Right lobe of liver (tissue), 6 donors: Measurements from ENCODE around the gene NPEPL1. TPM values are rescaled to one million over a fixed set of nuclear protein-coding genes. Genes with fewer than 3 reads are reported as not detected.

Source experiments
- ATAC-seq, 4 donors: fragments of 200-7000 bp; cut with Tn5 transposase; one replicate each; pipeline ENCODE4 v1.9.1; 2020; ENCODE audit warnings: mild to moderate bottlenecking in 4 of 4, moderate library complexity in 4 of 4
- DNase-seq, 3 donors: peaks; one replicate each; pipeline ENCODE4 v3.0.0-alpha.2; 2020
- H3K27ac ChIP-seq, 3 donors: fragments of 200-600 bp; one replicate each; pipeline ENCODE4 v1.8.0; 2022
- H3K27me3 ChIP-seq, 2 donors: fragments of 200-600 bp; one replicate each; pipeline ENCODE4 v1.8.0; 2022
- H3K36me3 ChIP-seq, 4 donors: fragments of 200-600 bp; sonication (generic) in 1 of 4; one replicate each; pipeline versions ENCODE4 v1.5.1 to v1.8.0; 2017 to 2022; ENCODE audit warnings: control low read depth in 1 of 4
- H3K4me1 ChIP-seq, 4 donors: fragments of 200-600 bp; sonication (generic) in 1 of 4; one replicate each; pipeline versions ENCODE4 v1.5.1 to v1.8.0; 2017 to 2022; ENCODE audit warnings: control low read depth in 1 of 4
- H3K4me3 ChIP-seq, 3 donors: fragments of 200-600 bp; one replicate each; pipeline ENCODE4 v1.8.0; 2022
- H3K9me3 ChIP-seq, 4 donors: fragments of 200-600 bp; sonication (generic) in 1 of 4; one replicate each; pipeline versions ENCODE4 v1.5.1 to v1.8.0; 2017 to 2022; ENCODE audit warnings: control low read depth in 1 of 4
- CTCF ChIP-seq, 4 donors: fragments of 200-600 bp in 3 of 4; fragments of 450-650 bp in 1 of 4; IDR thresholded peaks; one replicate each; pipeline versions ENCODE4 v1.5.1 to v1.8.0; 2016 to 2022; ENCODE audit warnings: antibody characterized with exemption in 4 of 4, mild to moderate bottlenecking in 2 of 4
- POLR2A ChIP-seq: fragments of 450-650 bp; IDR thresholded peaks from one replicate; pipeline ENCODE4 v1.6.1; 2017; ENCODE audit warnings: antibody characterized with exemption, mild to moderate bottlenecking
- WGBS: methylation state at CpG from one replicate; pipeline ENCODE4 v1.1.6; 2018; ENCODE audit warnings: low coverage, low lambda C conversion rate; ENCODE audit not compliant: insufficient coverage; ENCODE audit errors: missing lambda C conversion rate; 5-methylcytosine and 5-hydroxymethylcytosine counted together
- intact Hi-C, 2 donors: fragments of 100-400 bp; cut with DNase I; formaldehyde crosslinking; loops; one replicate each; pipeline versions ENCODE4 v1.11.2 to v1.14.1; 2022
- total RNA-seq, 6 experiments: library from RNA; depleted of rRNA in 2 of 6; stranded (reverse); fragments of >200 nt in 2 of 6; fragmentation: NEBNext Ultra II Directional in 3 of 6; extraction: Animal tissue kit (Norgen Biotek cat#: 25700) in 3 of 6; gene quantifications; one replicate each; pipeline versions ENCODE4 v1.1.0 to v1.2.4, GENCODE V29; 2016 to 2023
- donor health status: DM: no; HTN: yes; CAD: no.
- donor health status: DM: no; HTN: no; CAD: no.
- donor health status: DM: no; HTN: no; CAD: no.
- donor health status: DM: no; HTN: yes; CAD: no.
- donor health status: DM: no; HTN: yes; CAD: no.

The NPEPL1 gene
- total RNA-seq, 6 experiments from 2014 or later = 7.7 to 13.9 (median 10.1) TPM

DNA sequence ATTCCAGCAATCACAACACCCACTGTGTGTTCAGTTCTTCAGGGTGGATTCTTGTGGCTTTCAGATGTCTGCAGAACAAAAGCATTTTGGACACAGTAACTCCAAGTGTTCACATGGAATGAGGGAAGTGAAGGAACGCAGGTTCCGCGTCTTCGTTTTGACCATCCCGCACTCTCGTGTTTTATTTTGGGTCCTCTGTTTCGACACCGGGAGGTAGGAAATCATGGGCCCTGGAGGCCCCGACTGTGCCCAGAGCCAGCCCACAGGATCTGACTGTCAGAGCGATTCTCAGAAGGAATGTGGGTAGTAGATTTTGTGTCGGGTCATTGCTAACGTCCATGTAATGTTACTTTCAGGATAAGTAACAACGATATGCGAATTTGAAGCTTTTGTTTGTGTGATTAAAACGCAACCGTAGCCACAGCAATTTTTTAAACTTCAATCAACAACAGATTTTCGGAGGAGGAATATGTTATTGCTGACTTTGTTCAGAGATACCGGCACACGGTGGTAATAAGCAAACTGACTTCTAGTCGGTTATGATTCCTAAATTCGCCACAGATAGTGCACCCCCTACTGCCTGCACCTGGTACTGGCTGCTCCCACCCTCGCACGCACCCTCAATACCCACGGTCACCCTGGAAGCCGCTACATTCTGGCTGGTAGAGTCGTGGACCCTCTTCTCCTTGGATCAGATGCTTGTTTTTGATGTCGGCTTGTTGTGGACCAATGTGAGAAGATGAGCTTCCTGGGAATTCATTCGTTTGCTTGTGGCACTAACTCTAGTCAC, 10.5 kb downstream of the NPEPL1 start:
- 91% methylated on average over 26 of the region's 28 CpGs for WGBS
- Histone ChIP-seq H3K4me3 (no peak overlapping the region), H3K9me3 (no peaks in the 10 kb centered on the region), H3K27me3 (no peaks in the 10 kb centered on the region), H3K36me3 (peaks cover 0 to 16% (median 0%) of the 10 kb centered on the region in 4 donors), H3K27ac (no peak overlapping the region), H3K4me1 (no peaks in the 10 kb centered on the region)
- TF ChIP-seq CTCF (IDR thresholded peaks at IDR 0.05) (peak in 2 of 4 donors; percentile 13 to 14), POLR2A (no peak)
- ATAC-seq = no peak
- peak in 1 of 3 donors; percentile 24 for DNase-seq
- intact Hi-C loops = no loop called here

DNA sequence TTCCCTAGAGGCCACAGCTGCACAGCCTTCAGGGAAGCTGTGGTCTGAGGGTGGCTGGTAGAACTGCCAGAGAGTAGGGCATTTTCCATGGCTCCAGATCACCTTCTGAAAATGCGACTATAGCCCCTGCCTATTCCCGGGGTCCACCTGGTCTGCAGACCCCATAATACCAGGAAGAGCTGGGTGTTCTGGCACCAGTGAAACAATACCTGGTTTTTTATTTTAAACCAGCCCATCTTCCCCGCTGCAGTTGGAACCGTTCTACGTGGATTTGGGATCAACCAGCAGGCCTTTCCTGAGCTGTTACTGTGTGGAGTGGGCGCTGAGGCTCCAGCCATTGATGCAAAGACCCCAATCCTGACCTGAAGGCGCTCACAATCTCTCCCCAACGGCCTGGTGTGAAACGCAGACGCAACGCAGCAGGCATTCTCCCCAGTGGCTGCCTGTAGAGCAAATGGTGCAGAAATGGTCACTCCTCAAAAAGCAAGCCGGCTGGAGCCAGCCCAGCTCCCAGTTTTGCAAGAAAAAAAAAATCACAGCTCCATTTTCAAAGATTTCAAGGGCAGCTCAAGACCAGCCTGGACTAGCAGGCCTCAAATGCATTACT, 11.3 kb downstream of the NPEPL1 start:
- H3K9me3 ChIP-seq = no peaks in the 10 kb centered on the region
- DNase-seq (no peak), ATAC-seq (no peak)
- intact Hi-C loops = no loop called here
- H3K4me1 ChIP-seq = no peaks in the 10 kb centered on the region
- no peaks in the 10 kb centered on the region for H3K27me3 ChIP-seq
- H3K4me3 ChIP-seq = no peak overlapping the region
- no peak for TF ChIP-seq POLR2A
- TF ChIP-seq CTCF (IDR thresholded peaks at IDR 0.05) = no peak
- 81% methylated on average over 4 of the region's 12 CpGs for WGBS
- H3K27ac ChIP-seq = no peak overlapping the region
- H3K36me3 ChIP-seq = peaks cover 0 to 13% (median 0%) of the 10 kb centered on the region in 4 donors

- WGBS = 94% methylated on average over 13 of the region's 14 CpGs
- DNase-seq (peak in 1 of 3 donors; percentile 15), ATAC-seq (no peak)
- Histone ChIP-seq H3K4me3 (no peak overlapping the region), H3K27ac (no peak overlapping the region), H3K27me3 (no peaks in the 10 kb centered on the region), H3K9me3 (no peaks in the 10 kb centered on the region), H3K4me1 (no peaks in the 10 kb centered on the region), H3K36me3 (peaks cover 0 to 13% (median 0%) of the 10 kb centered on the region in 4 donors)
- no peak for TF ChIP-seq POLR2A
- TF ChIP-seq CTCF (IDR thresholded peaks at IDR 0.05) = no peak
- intact Hi-C loops = no loop called here
These were observed 12.8 kb downstream of the NPEPL1 start for GRCh38 chr20:58705208-58705926.

DNA sequence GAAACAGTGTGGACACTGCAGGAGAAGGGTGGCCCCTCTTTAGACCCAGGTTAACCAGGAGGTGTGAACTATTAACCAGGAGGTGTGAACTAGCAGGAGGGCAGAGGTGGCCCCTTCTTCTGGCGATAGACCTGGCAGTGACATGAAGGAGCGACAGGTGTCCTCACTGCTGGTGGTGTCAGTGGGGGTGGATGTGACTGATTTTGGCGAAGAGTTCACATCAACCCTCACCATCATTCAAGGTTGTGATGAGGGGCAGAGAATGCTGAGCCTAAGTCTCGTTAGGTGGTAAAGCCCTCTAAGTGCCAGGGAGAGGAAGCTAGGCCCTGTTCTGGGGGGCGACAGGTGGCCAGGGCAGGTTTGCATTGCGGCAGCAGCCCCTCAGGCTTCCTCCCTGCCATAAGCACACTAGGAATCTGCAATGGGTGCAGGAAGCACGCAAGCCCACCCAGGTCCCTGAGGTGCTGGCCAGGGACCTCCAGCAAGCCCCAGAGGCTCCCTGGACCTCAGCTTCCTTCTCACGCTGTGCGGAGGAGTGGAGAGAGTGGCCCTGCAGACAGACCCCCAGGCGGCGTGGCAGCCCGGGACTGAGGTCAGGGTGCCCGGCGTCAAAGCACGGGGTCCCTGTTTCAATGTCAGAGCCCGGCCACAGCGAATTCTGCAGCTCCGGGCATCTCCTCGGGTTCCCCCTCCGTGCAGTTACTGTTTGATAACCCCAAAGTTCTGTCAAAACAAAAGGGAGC, 13.7 kb downstream of the NPEPL1 start:
- Histone ChIP-seq H3K36me3 (peaks cover 0 to 13% (median 0%) of the 10 kb centered on the region in 4 donors), H3K27me3 (no peaks in the 10 kb centered on the region), H3K27ac (no peak overlapping the region), H3K4me1 (no peaks in the 10 kb centered on the region), H3K9me3 (no peaks in the 10 kb centered on the region), H3K4me3 (no peak overlapping the region)
- TF ChIP-seq POLR2A = no peak
- TF ChIP-seq CTCF (IDR thresholded peaks at IDR 0.05) = no peak
- WGBS = 67% methylated on average over 3 of the region's 20 CpGs
- DNase-seq (peak in 1 of 3 donors; percentile 31), ATAC-seq (no peak)
- intact Hi-C loops = no loop called here
